SK-N-SH treated with all-trans-retinoic acid at 6 μM for 48 hours (cell line): ENCODE results near the gene PRKRIP1.

Experiments used
- RARB ChIP-seq: fragments of 250-450 bp; sonication (Bioruptor Pico); IDR thresholded peaks from 2 replicates; pipeline ENCODE4 v1.8.0; 2021; ENCODE audit warnings: mild to moderate bottlenecking, moderate library complexity
- TOX ChIP-seq: fragments of 250-450 bp; sonication (Bioruptor Pico); IDR thresholded peaks from 2 replicates; pipeline ENCODE4 v1.8.0; 2021; ENCODE audit warnings: mild to moderate bottlenecking, moderate library complexity, borderline replicate concordance
- ZNF70 ChIP-seq: fragments of 450-650 bp; formaldehyde crosslinking; IDR thresholded peaks from 2 replicates; pipeline ENCODE4 v1.5.0; 2020; ENCODE audit warnings: mild to moderate bottlenecking, moderate library complexity
- TF ChIP-seq, protein P1 (sequence below): fragments of 250-450 bp; sonication (Bioruptor Pico); IDR thresholded peaks from 2 replicates; pipeline ENCODE4 v1.5.1; 2021; ENCODE audit warnings: mild to moderate bottlenecking, moderate library complexity
- TF ChIP-seq, protein P2 (sequence below): fragments of 250-450 bp; sonication (Bioruptor Pico); IDR thresholded peaks from 2 replicates; pipeline ENCODE4 v1.8.0; 2020; ENCODE audit warnings: mild to moderate bottlenecking, moderate library complexity, borderline replicate concordance
- TF ChIP-seq, protein P3 (sequence below): fragments of 250-450 bp; sonication (Bioruptor Pico); IDR thresholded peaks from 2 replicates; pipeline ENCODE4 v1.5.1; 2020; ENCODE audit warnings: low read depth, mild to moderate bottlenecking, moderate library complexity

DNA sequence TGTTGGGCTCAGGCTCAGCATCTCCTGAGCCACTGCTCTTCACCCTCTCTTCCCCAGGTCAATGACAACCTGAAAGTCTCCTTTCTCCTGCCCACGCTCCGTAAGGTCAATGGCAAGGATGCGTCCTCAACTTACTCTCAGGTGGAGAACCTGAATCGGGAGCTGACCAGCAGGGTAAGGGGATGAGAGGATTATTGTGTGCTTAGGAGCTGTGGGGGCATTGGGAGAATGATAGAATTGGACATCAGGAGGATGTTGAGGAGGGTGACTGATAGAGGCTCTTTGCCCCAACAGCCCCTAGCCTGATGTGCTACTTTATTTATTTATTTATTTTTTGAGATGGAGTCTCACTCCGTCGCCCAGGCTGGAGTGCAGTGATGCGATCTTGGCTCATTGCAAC lies 69.9 kb downstream of the PRKRIP1 start:
- TF ChIP-seq RARB (CRISPR knock-in tag) (no peak), ZNF70 (CRISPR knock-in tag) (no peak), TOX (CRISPR knock-in tag) (no peak)
- TF ChIP-seq, protein P1, sequence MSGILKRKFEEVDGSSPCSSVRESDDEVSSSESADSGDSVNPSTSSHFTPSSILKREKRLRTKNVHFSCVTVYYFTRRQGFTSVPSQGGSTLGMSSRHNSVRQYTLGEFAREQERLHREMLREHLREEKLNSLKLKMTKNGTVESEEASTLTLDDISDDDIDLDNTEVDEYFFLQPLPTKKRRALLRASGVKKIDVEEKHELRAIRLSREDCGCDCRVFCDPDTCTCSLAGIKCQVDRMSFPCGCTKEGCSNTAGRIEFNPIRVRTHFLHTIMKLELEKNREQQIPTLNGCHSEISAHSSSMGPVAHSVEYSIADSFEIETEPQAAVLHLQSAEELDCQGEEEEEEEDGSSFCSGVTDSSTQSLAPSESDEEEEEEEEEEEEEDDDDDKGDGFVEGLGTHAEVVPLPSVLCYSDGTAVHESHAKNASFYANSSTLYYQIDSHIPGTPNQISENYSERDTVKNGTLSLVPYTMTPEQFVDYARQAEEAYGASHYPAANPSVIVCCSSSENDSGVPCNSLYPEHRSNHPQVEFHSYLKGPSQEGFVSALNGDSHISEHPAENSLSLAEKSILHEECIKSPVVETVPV (CRISPR knock-in tag), result no peak
- TF ChIP-seq, protein P2, sequence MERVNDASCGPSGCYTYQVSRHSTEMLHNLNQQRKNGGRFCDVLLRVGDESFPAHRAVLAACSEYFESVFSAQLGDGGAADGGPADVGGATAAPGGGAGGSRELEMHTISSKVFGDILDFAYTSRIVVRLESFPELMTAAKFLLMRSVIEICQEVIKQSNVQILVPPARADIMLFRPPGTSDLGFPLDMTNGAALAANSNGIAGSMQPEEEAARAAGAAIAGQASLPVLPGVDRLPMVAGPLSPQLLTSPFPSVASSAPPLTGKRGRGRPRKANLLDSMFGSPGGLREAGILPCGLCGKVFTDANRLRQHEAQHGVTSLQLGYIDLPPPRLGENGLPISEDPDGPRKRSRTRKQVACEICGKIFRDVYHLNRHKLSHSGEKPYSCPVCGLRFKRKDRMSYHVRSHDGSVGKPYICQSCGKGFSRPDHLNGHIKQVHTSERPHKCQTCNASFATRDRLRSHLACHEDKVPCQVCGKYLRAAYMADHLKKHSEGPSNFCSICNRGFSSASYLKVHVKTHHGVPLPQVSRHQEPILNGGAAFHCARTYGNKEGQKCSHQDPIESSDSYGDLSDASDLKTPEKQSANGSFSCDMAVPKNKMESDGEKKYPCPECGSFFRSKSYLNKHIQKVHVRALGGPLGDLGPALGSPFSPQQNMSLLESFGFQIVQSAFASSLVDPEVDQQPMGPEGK (CRISPR knock-in tag), result no peak
- TF ChIP-seq, protein P3, sequence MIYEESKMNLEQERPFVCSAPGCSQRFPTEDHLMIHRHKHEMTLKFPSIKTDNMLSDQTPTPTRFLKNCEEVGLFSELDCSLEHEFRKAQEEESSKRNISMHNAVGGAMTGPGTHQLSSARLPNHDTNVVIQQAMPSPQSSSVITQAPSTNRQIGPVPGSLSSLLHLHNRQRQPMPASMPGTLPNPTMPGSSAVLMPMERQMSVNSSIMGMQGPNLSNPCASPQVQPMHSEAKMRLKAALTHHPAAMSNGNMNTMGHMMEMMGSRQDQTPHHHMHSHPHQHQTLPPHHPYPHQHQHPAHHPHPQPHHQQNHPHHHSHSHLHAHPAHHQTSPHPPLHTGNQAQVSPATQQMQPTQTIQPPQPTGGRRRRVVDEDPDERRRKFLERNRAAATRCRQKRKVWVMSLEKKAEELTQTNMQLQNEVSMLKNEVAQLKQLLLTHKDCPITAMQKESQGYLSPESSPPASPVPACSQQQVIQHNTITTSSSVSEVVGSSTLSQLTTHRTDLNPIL (CRISPR knock-in tag), result no peak
